Measurements from ENCODE around the gene LBHD2. TPM values are rescaled to one million over a fixed set of nuclear protein-coding genes. Genes with fewer than 3 reads are reported as not detected.

LBHD2 gene
- total RNA-seq, 1 donor from 2014 or later, result not detected

- H3K4me2 ChIP-seq, result peak overlapping the region; percentile 90
- H3K27me3 Mint-ChIP-seq (ENCODE audit: insufficient read depth, low read depth), result peaks cover 10% of the 10 kb centered on the region
- H3K9me3 Mint-ChIP-seq, result no peaks in the 10 kb centered on the region
- H3K9me3 ChIP-seq (ENCODE audit: low read depth), result no peaks in the 10 kb centered on the region
- no peaks in the 10 kb centered on the region for H3K36me3 ChIP-seq
- no peak overlapping the region for H3K27ac ChIP-seq
- H4K20me1 ChIP-seq (ENCODE audit: low read depth), result peaks cover 3% of the 10 kb centered on the region
- H3F3A ChIP-seq (ENCODE audit: low read depth), result peaks cover 28% of the 10 kb centered on the region
- no peak overlapping the region for H3K4me3 Mint-ChIP-seq
- H3K79me2 ChIP-seq (ENCODE audit: low read depth), result no peaks in the 10 kb centered on the region
- H3K27ac Mint-ChIP-seq, result peak overlapping the region; percentile 87
- no peak overlapping the region for H2AFZ ChIP-seq (replicated peaks)
- H3K4me1 Mint-ChIP-seq, result peaks cover 23% of the 10 kb centered on the region
- H3K9ac ChIP-seq, result no peak overlapping the region
- peaks cover 50% of the 10 kb centered on the region for H3K27me3 ChIP-seq
- no peaks in the 10 kb centered on the region for H3K36me3 Mint-ChIP-seq
- no peak for TF ChIP-seq EZH2phosphoT487 (IDR thresholded peaks at IDR 0.05)
- TF ChIP-seq EZH2 (IDR thresholded peaks at IDR 0.05), result no peak
- TF ChIP-seq, protein P1, sequence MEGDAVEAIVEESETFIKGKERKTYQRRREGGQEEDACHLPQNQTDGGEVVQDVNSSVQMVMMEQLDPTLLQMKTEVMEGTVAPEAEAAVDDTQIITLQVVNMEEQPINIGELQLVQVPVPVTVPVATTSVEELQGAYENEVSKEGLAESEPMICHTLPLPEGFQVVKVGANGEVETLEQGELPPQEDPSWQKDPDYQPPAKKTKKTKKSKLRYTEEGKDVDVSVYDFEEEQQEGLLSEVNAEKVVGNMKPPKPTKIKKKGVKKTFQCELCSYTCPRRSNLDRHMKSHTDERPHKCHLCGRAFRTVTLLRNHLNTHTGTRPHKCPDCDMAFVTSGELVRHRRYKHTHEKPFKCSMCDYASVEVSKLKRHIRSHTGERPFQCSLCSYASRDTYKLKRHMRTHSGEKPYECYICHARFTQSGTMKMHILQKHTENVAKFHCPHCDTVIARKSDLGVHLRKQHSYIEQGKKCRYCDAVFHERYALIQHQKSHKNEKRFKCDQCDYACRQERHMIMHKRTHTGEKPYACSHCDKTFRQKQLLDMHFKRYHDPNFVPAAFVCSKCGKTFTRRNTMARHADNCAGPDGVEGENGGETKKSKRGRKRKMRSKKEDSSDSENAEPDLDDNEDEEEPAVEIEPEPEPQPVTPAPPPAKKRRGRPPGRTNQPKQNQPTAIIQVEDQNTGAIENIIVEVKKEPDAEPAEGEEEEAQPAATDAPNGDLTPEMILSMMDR (IDR thresholded peaks at IDR 0.05), result no peak
- no peak overlapping the region for H3K4me3 ChIP-seq
- no peak for DNase-seq (ENCODE audit: low spot score)
- peaks cover 25% of the 10 kb centered on the region for H3K4me1 ChIP-seq
These were observed 37.3 kb downstream of the LBHD2 start for GRCh38 chr14:103121121-103121845.

DNA sequence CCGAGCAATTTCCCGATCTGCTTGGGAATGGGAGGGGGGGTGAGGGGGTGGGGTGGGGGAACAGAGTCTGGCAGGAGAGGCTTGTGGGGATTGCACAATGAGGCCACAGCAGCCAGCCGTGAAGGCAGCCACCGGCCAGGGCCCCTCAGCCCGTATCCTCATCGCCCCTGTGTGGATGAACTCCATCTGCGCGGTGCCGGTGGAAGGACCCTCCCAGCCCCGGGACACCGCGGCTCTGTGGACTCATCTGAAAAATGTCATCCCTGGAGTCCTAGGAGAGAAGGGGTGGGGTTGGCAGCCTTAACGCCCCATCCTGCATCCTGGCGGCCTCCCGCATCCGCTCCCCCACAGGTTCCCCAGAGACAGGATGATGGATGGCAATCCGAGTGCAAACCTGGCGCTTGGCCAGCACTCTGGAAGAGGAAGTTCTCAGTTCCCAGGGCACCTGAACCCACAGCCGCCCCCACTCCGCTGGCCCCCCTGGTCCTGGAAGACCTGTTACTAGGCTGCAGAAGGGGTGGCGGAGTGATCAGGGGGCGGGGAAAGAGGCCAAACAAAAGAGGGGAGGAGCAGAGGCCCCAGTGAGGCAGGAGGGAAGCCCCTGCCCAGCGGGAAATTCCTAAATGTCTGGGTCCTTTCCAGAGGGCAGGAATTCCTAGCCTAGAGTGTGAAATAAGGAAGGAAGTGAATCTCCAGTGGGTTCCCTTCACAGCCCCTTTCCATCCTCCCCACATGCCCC is 38.0 kb downstream of the LBHD2 start:
- peak overlapping the region; percentile 69 for H3K27ac Mint-ChIP-seq
- peaks cover 12% of the 10 kb centered on the region for H3K27me3 Mint-ChIP-seq (ENCODE audit: insufficient read depth, low read depth)
- H3K9me3 ChIP-seq (ENCODE audit: low read depth), result no peaks in the 10 kb centered on the region
- no peak overlapping the region for H3K27ac ChIP-seq
- H3K79me2 ChIP-seq (ENCODE audit: low read depth), result no peaks in the 10 kb centered on the region
- no peaks in the 10 kb centered on the region for H3K36me3 ChIP-seq
- no peak overlapping the region for H3K9ac ChIP-seq
- no peaks in the 10 kb centered on the region for H3K9me3 Mint-ChIP-seq
- peaks cover 55% of the 10 kb centered on the region for H3K27me3 ChIP-seq
- peaks cover 25% of the 10 kb centered on the region for H3K4me1 ChIP-seq
- H3F3A ChIP-seq (ENCODE audit: low read depth), result peaks cover 33% of the 10 kb centered on the region
- H3K4me2 ChIP-seq, result peak overlapping the region; percentile 90
- peak overlapping the region; percentile 48 for H3K4me3 ChIP-seq
- DNase-seq (ENCODE audit: low spot score), result peak; percentile 69
- H3K4me3 Mint-ChIP-seq, result peak overlapping the region; percentile 57
- H3K36me3 Mint-ChIP-seq, result no peaks in the 10 kb centered on the region
- TF ChIP-seq EZH2 (IDR thresholded peaks at IDR 0.05) (no peak), EZH2phosphoT487 (IDR thresholded peaks at IDR 0.05) (no peak)
- TF ChIP-seq, protein P1 (IDR thresholded peaks at IDR 0.05), result no peak
- peak overlapping the region; percentile 19 for H2AFZ ChIP-seq (replicated peaks)
- peaks cover 20% of the 10 kb centered on the region for H3K4me1 Mint-ChIP-seq
- H4K20me1 ChIP-seq (ENCODE audit: low read depth), result peaks cover 6% of the 10 kb centered on the region

- DNase-seq (ENCODE audit: low spot score), result peak; percentile 57
These were observed 38.6 kb downstream of the LBHD2 start for GRCh38 chr14:103122585-103122946.

More at GRCh38 chr14:103122585-103122946, 38.6 kb downstream of the LBHD2 start:
- Histone ChIP-seq H3K4me3 (peak overlapping the region; percentile 48), H3K27ac (no peak overlapping the region), H4K20me1 (ENCODE audit: low read depth) (peaks cover 10% of the 10 kb centered on the region), H3K9ac (no peak overlapping the region), H3K9me3 (ENCODE audit: low read depth) (no peaks in the 10 kb centered on the region), H3K79me2 (ENCODE audit: low read depth) (no peaks in the 10 kb centered on the region), H2AFZ (replicated peaks) (peak overlapping the region; percentile 19), H3K4me2 (peak overlapping the region; percentile 90), H3K4me1 (peaks cover 25% of the 10 kb centered on the region), H3K36me3 (no peaks in the 10 kb centered on the region), H3K27me3 (peaks cover 59% of the 10 kb centered on the region), H3F3A (ENCODE audit: low read depth) (peaks cover 36% of the 10 kb centered on the region)
- H3K9me3 Mint-ChIP-seq, result no peaks in the 10 kb centered on the region
- H3K4me1 Mint-ChIP-seq, result peaks cover 20% of the 10 kb centered on the region
- no peak overlapping the region for H3K4me3 Mint-ChIP-seq
- H3K27ac Mint-ChIP-seq, result no peak overlapping the region
- H3K27me3 Mint-ChIP-seq (ENCODE audit: insufficient read depth, low read depth), result peaks cover 12% of the 10 kb centered on the region
- no peaks in the 10 kb centered on the region for H3K36me3 Mint-ChIP-seq
- TF ChIP-seq EZH2phosphoT487 (IDR thresholded peaks at IDR 0.05), result no peak
- TF ChIP-seq, protein P1 (IDR thresholded peaks at IDR 0.05), result no peak
- TF ChIP-seq EZH2 (IDR thresholded peaks at IDR 0.05), result no peak

Data from neural progenitor cell (in vitro differentiated cells).